SU-DHL-6 (cell line): Measurements from ENCODE around the gene SEL1L2.

Experiments
- H2AFZ ChIP-seq: fragments of 200-600 bp; sonication (generic); 2 replicates; pipeline ENCODE4 v1.6.1; 2014; ENCODE audit warnings: low read depth, mild to moderate bottlenecking, moderate library complexity, mixed read lengths, antibody characterized with exemption, low read length; ENCODE audit not compliant: severe bottlenecking
- H3F3A ChIP-seq: fragments of 200-600 bp; shearing (Covaris generic); 2 replicates; pipeline ENCODE4 v1.6.0; 2016; ENCODE audit warnings: antibody characterized with exemption, mild to moderate bottlenecking; ENCODE audit not compliant: insufficient read depth
- H3K27ac ChIP-seq: fragments of 200-600 bp; sonication (generic); 2 replicates; pipeline ENCODE4 v1.5.1; 2016; ENCODE audit warnings: low read depth, mild to moderate bottlenecking, low read length, moderate library complexity, mixed read lengths
- H3K27me3 ChIP-seq: fragments of 200-600 bp; sonication (generic), shearing (Covaris generic); 2 replicates; pipeline ENCODE4 v1.6.0; 2014; ENCODE audit warnings: mild to moderate bottlenecking, low read length
- H3K36me3 ChIP-seq: fragments of 200-600 bp; sonication (generic); 2 replicates; pipeline ENCODE4 v1.6.1; 2014; ENCODE audit warnings: mild to moderate bottlenecking, low read length, mixed read lengths
- H3K4me2 ChIP-seq: fragments of 300-600, 200-600 bp; shearing (Covaris generic), sonication (generic); 2 replicates; pipeline ENCODE4 v1.6.0; 2014; ENCODE audit warnings: low read length, low read depth, mild to moderate bottlenecking; ENCODE audit not compliant: poor library complexity, severe bottlenecking
- H3K4me3 ChIP-seq: fragments of 200-600 bp; sonication (generic); 2 replicates; pipeline ENCODE4 v1.5.1; 2014; ENCODE audit warnings: antibody characterized with exemption, low read length, mild to moderate bottlenecking, mixed read lengths; ENCODE audit not compliant: insufficient read depth, poor library complexity, severe bottlenecking
- H3K79me2 ChIP-seq: fragments of 200-600 bp; sonication (generic); 2 replicates; pipeline ENCODE4 v1.6.1; 2014; ENCODE audit warnings: mild to moderate bottlenecking, low read length, moderate library complexity; ENCODE audit not compliant: insufficient read depth
- H3K9ac ChIP-seq: fragments of 200-600 bp; sonication (generic); 2 replicates; pipeline ENCODE4 v1.7.0; 2014; ENCODE audit warnings: mild to moderate bottlenecking, low read length
- H3K9me2 ChIP-seq: fragments of 200-600 bp; sonication (generic); replicated peaks from 2 replicates; pipeline ENCODE4 v1.6.1; 2014; ENCODE audit warnings: low read length; ENCODE audit not compliant: insufficient read depth
- H3K9me3 ChIP-seq: fragments of 200-600 bp; sonication (generic); 2 replicates; pipeline ENCODE4 v1.6.1; 2014; ENCODE audit warnings: low read length, mixed read lengths; ENCODE audit not compliant: insufficient read depth
- H4K20me1 ChIP-seq: fragments of 200-600 bp; sonication (generic); 2 replicates; pipeline ENCODE4 v1.6.1; 2014; ENCODE audit warnings: low read depth, mild to moderate bottlenecking, antibody characterized with exemption, low read length, moderate library complexity, mixed read lengths
- EZH2phosphoT487 ChIP-seq: fragments of 200-600 bp; sonication (generic), shearing (Covaris generic); conservative IDR thresholded peaks from 2 replicates; pipeline ENCODE4 v1.6.1; 2018; ENCODE audit warnings: mild to moderate bottlenecking, antibody characterized with exemption, low read length, moderate library complexity, mixed read lengths
- TF ChIP-seq, protein P1 (sequence below): fragments of 200-600 bp; sonication (generic); IDR thresholded peaks from one replicate; pipeline ENCODE4 v1.5.1; 2017; ENCODE audit warnings: antibody characterized with exemption, mild to moderate bottlenecking, low read length, moderate library complexity; ENCODE audit not compliant: insufficient read depth, poor library complexity, severe bottlenecking

The SEL1L2 gene

DNA sequence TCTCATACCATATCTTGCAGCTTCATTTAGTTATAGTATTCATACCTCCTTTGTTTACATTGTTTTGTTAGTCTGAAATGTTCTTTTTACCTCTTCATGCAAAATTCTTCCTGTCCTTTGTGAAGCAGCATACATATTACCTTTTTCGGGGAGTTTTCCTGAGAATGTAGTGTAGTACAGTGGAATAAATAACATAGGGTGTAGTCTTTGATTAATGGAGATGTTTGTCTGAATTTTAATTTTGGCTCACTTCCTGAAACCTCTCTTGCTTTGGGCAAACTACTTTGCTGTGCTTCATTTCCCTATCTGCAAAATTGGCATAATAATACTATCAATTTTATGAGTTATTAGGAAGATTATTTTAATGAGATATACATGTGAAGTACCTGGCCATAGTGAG is 10.5 kb upstream of the SEL1L2 start:
- H2AFZ ChIP-seq = no peak overlapping the region
- no peaks in the 10 kb centered on the region for H3K9me3 ChIP-seq
- H3K27ac ChIP-seq = no peak overlapping the region
- H3K4me3 ChIP-seq = no peak overlapping the region
- H3K79me2 ChIP-seq = no peaks in the 10 kb centered on the region
- H3K9me2 ChIP-seq = no peaks in the 10 kb centered on the region
- no peak overlapping the region for H3K9ac ChIP-seq
- no peaks in the 10 kb centered on the region for H3K36me3 ChIP-seq
- H3K4me2 ChIP-seq = no peak overlapping the region
- TF ChIP-seq, protein P1, sequence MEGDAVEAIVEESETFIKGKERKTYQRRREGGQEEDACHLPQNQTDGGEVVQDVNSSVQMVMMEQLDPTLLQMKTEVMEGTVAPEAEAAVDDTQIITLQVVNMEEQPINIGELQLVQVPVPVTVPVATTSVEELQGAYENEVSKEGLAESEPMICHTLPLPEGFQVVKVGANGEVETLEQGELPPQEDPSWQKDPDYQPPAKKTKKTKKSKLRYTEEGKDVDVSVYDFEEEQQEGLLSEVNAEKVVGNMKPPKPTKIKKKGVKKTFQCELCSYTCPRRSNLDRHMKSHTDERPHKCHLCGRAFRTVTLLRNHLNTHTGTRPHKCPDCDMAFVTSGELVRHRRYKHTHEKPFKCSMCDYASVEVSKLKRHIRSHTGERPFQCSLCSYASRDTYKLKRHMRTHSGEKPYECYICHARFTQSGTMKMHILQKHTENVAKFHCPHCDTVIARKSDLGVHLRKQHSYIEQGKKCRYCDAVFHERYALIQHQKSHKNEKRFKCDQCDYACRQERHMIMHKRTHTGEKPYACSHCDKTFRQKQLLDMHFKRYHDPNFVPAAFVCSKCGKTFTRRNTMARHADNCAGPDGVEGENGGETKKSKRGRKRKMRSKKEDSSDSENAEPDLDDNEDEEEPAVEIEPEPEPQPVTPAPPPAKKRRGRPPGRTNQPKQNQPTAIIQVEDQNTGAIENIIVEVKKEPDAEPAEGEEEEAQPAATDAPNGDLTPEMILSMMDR = no peak
- TF ChIP-seq EZH2phosphoT487 = no peak
- no peaks in the 10 kb centered on the region for H4K20me1 ChIP-seq
- no peaks in the 10 kb centered on the region for H3F3A ChIP-seq
- no peaks in the 10 kb centered on the region for H3K27me3 ChIP-seq

DNA sequence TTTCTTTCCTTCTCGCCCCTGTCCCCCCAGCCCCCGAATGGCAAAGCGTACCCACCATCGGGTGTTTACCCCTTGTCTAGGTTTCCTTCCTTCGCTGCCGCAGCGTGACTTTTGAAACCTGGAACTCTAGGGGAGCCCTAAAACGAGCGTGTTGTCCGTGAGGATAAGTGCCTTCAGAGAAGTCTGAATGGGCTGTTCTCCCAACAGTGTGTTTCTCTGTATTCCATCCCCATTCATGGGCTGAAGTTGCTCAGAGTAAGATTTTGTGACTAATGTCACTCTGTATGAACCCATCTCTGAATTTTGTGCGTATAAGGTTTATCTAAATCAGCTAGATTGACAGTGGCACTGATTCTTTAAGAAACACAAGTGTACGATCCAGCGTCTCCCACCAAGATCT is 5.9 kb upstream of the SEL1L2 start:
- no peaks in the 10 kb centered on the region for H3K9me2 ChIP-seq
- TF ChIP-seq EZH2phosphoT487 = no peak
- TF ChIP-seq, protein P1 = no peak
- no peak overlapping the region for H3K4me3 ChIP-seq
- H3K79me2 ChIP-seq = no peaks in the 10 kb centered on the region
- peaks cover 15% of the 10 kb centered on the region; the same call in 1 of the 2 replicates for H3K9me3 ChIP-seq
- H3K27ac ChIP-seq = no peak overlapping the region
- no peaks in the 10 kb centered on the region for H3F3A ChIP-seq
- no peak overlapping the region for H3K9ac ChIP-seq
- no peaks in the 10 kb centered on the region for H3K36me3 ChIP-seq
- H3K27me3 ChIP-seq = no peaks in the 10 kb centered on the region
- no peaks in the 10 kb centered on the region for H4K20me1 ChIP-seq
- H2AFZ ChIP-seq = no peak overlapping the region
- no peak overlapping the region for H3K4me2 ChIP-seq

DNA sequence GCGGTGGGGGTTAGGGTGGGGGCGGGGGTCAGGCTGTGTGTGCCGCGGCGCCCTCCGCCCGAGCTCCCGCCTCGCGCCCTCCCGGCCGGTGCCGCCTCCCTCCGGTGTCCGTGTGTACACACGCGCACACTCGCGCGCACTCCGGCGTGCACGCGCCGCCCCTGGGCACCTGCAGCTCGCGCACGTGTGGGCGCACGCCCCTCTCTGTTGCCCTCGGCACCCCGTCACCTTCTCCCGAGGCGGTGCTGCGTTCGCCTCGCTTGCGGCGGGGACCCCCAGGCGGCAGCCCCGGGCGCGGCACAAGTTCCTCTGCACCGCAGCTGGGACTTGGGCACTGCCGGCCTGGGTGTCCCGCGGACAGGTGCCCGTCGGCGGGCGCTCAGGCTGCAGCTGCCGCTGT is 5.4 kb upstream of the SEL1L2 start:
- no peaks in the 10 kb centered on the region for H3K9me2 ChIP-seq
- H3K4me2 ChIP-seq = no peak overlapping the region
- H3K27me3 ChIP-seq = no peaks in the 10 kb centered on the region
- peaks cover 15% of the 10 kb centered on the region; the same call in 1 of the 2 replicates for H3K9me3 ChIP-seq
- H3K9ac ChIP-seq = no peak overlapping the region
- H4K20me1 ChIP-seq = no peaks in the 10 kb centered on the region
- no peak overlapping the region for H3K27ac ChIP-seq
- TF ChIP-seq, protein P1 = no peak
- no peak for TF ChIP-seq EZH2phosphoT487
- H2AFZ ChIP-seq = no peak overlapping the region
- H3K4me3 ChIP-seq = no peak overlapping the region
- no peaks in the 10 kb centered on the region for H3F3A ChIP-seq
- H3K79me2 ChIP-seq = no peaks in the 10 kb centered on the region
- no peaks in the 10 kb centered on the region for H3K36me3 ChIP-seq
